HG03342 (cell line): Measurements from ENCODE around the gene FXN.
"Not testable (repeated sequence)": the region's sequence is repeated elsewhere in the genome, so short reads cannot be mapped to it uniquely, and the experiment has no call there.

Experiments used
- ATAC-seq: cut with Tn5 transposase; IDR thresholded peaks from one replicate; pipeline ENCODE4 v1.9.1; 2021; ENCODE audit warnings: mild to moderate bottlenecking, moderate library complexity; ENCODE audit not compliant: unreplicated experiment

Gene FXN

GRCh38 chr9:69065660-69066059 lies 30.1 kb downstream of the FXN start:
- no peak for ATAC-seq

GRCh38 chr9:69066955-69067354 lies 31.4 kb downstream of the FXN start:
- ATAC-seq = no peak

GRCh38 chr9:69070201-69070600 lies 34.6 kb downstream of the FXN start:
- no peak for ATAC-seq

GRCh38 chr9:69071059-69071458 lies 35.5 kb downstream of the FXN start:
- ATAC-seq = no peak

- no peak for ATAC-seq
Observed at GRCh38 chr9:69073103-69073502, 37.6 kb downstream of the FXN start.

GRCh38 chr9:69074801-69075200 lies 39.2 kb downstream of the FXN start:
- ATAC-seq = no peak

- no peak for ATAC-seq
Observed at GRCh38 chr9:69076550-69076949, 41.0 kb downstream of the FXN start.

- ATAC-seq = no peak
Observed at GRCh38 chr9:69078069-69078468, 42.5 kb downstream of the FXN start.

GRCh38 chr9:69078581-69078980 lies 43.0 kb downstream of the FXN start:
- no peak for ATAC-seq

GRCh38 chr9:69079186-69079585 lies 43.6 kb downstream of the FXN start:
- ATAC-seq = no peak

- no peak for ATAC-seq
Observed at GRCh38 chr9:69081261-69081660, 45.7 kb downstream of the FXN start.

GRCh38 chr9:69083321-69083720 lies 47.8 kb downstream of the FXN start:
- ATAC-seq = no peak

- ATAC-seq = no peak
Observed at GRCh38 chr9:69085569-69086283, 50.2 kb downstream of the FXN start.

- ATAC-seq = no peak
Observed at GRCh38 chr9:69086312-69086711, 50.8 kb downstream of the FXN start.

- ATAC-seq = no peak
Observed at GRCh38 chr9:69086769-69087168, 51.2 kb downstream of the FXN start.

GRCh38 chr9:69089082-69089481 lies 53.5 kb downstream of the FXN start:
- ATAC-seq = no peak

- ATAC-seq = no peak
Observed at GRCh38 chr9:69089491-69089890, 53.9 kb downstream of the FXN start.

GRCh38 chr9:69090140-69090750 lies 54.7 kb downstream of the FXN start:
- no peak for ATAC-seq

GRCh38 chr9:69090946-69091345 lies 55.4 kb downstream of the FXN start:
- ATAC-seq = no peak

- no peak for ATAC-seq
Observed at GRCh38 chr9:69093471-69094103, 58.0 kb downstream of the FXN start.

GRCh38 chr9:69094361-69095135 lies 59.0 kb downstream of the FXN start:
- not testable (repeated sequence) for ATAC-seq

GRCh38 chr9:69097064-69097463 lies 61.5 kb downstream of the FXN start:
- ATAC-seq = no peak
